Measurements from ENCODE around the gene HELZ2. TPM values are rescaled to one million over a fixed set of nuclear protein-coding genes. Genes with fewer than 3 reads are reported as not detected.

The HELZ2 gene
- total and polyA plus RNA-seq, 2 of the 4 experiments (the other 2 are of a cell fraction), result 4.7 to 10.6 TPM

GRCh38 chr20:63579017-63579694, 5.1 kb upstream of the HELZ2 start:
- H3K27ac ChIP-seq (ENCODE audit: insufficient read depth, low read length), result no peak overlapping the region
- POLR2A ChIA-PET (ENCODE audit: unreplicated experiment), result no interaction called here
- peak overlapping the region; percentile 65 for H2AFZ ChIP-seq (replicated peaks; ENCODE audit: low read length, poor library complexity)
- dilution Hi-C loops (cut with HindIII; ENCODE audit: low sequenced_read_pairs, unreplicated experiment) (no loop called here), intact Hi-C loops (cut with micrococcal nuclease) (no loop called here), in situ Hi-C loops (cut with MboI; ENCODE audit: low sequenced_read_pairs) (no loop called here)
- H2AK5ac ChIP-seq (ENCODE audit: low read depth, low read length), result no peak overlapping the region
- peaks cover 2% of the 10 kb centered on the region; the same call in 1 of the 2 replicates for H3K9me1 ChIP-seq (ENCODE audit: insufficient read depth, low read length)
- no peak overlapping the region for H2AK9ac ChIP-seq (replicated peaks; ENCODE audit: low read depth, low read length, poor library complexity)
- H3K4me3 ChIP-seq (ENCODE audit: insufficient read depth, low read depth, low read length), result no peak overlapping the region
- peaks cover 0 to 3% of the 10 kb centered on the region in 2 experiments; a peak in 1 of 4 replicates for H3K79me1 ChIP-seq (ENCODE audit: low read depth in 1 of 2, low read length in 2 of 2)
- H3K23ac ChIP-seq (ENCODE audit: low read depth, low read length), result no peak overlapping the region
- H3K4me2 ChIP-seq (ENCODE audit: low read depth, low read length), result no peak overlapping the region
- 0 out of 2 replicates have a peak, but pooled peaks have one; percentile 6 for TF ChIP-seq CEBPB (IDR thresholded peaks at IDR 0.05; ENCODE audit: low read depth, low read length)
- TF ChIP-seq BHLHE40 (IDR thresholded peaks at IDR 0.05; ENCODE audit: low read depth, low read length), result no peak
- no peak overlapping the region for H4K5ac ChIP-seq (ENCODE audit: low read depth, low read length)
- no peaks in the 10 kb centered on the region for H3K27me3 ChIP-seq (ENCODE audit: control insufficient read depth, insufficient read depth, low read length)
- WGBS, 2 experiments (ENCODE audit: extremely low coverage in 2 of 2, insufficient read length in 1 of 2), result 76% methylated on average over 5 of the region's 19 CpGs; no CpG with 5 or more reads in 1 of the 2 experiments
- no peak overlapping the region for H4K91ac ChIP-seq (ENCODE audit: insufficient read depth, low read depth, low read length)
- no peaks in the 10 kb centered on the region for H3K36me3 ChIP-seq (ENCODE audit: control insufficient read depth, insufficient read depth, low read length)
- no peak overlapping the region for H3K18ac ChIP-seq (ENCODE audit: low read depth, low read length)
- no peak overlapping the region for H3K14ac ChIP-seq (replicated peaks; ENCODE audit: low read depth, low read length)
- peaks cover 4% of the 10 kb centered on the region for H3K4me1 ChIP-seq (ENCODE audit: control insufficient read depth, insufficient read depth, low read length)
- no peak overlapping the region for H2BK20ac ChIP-seq (ENCODE audit: low read depth, low read length)
- H4K8ac ChIP-seq (ENCODE audit: low read depth in 2 of 2, low read length in 2 of 2), result no peak overlapping the region
- no peak overlapping the region for H2BK5ac ChIP-seq (ENCODE audit: low read depth, low read length, poor library complexity, severe bottlenecking)
- no peaks in the 10 kb centered on the region for H3K9me3 ChIP-seq (ENCODE audit: control insufficient read depth, insufficient read depth, low read length)
- no peak overlapping the region for H3K4ac ChIP-seq (ENCODE audit: low read depth, low read length)
- no peak overlapping the region for H3K56ac ChIP-seq (ENCODE audit: extremely low read depth, insufficient read depth, low read length)
- no peak overlapping the region for H2BK120ac ChIP-seq (ENCODE audit: low read depth, low read length)
- no peaks in the 10 kb centered on the region for H4K20me1 ChIP-seq (ENCODE audit: insufficient read depth, low read length)
- H3K9ac ChIP-seq (ENCODE audit: low read depth, low read length), result no peak overlapping the region
- ATAC-seq (ENCODE audit: low read depth) (no peak), DNase-seq (no peak)
- H2BK15ac ChIP-seq (ENCODE audit: low read depth, low read length), result no peak overlapping the region
- CTCF ChIA-PET, result no interaction called here
- no TSS peak for BruUV-seq (replicated peaks)
